HAP-1 (cell line): ENCODE data around the gene C15orf39.
"Not testable (repeated sequence)": the region's sequence is repeated elsewhere in the genome, so short reads cannot be mapped to it uniquely, and the experiment has no call there.

Experiments
- DNase-seq, 2 experiments: peaks; one replicate each; pipeline ENCODE4 v3.0.0-alpha.2; 2016 to 2020; ENCODE audit warnings: low spot score in 2 of 2
- H3K27me3 ChIP-seq: fragments of 250-450 bp; sonication (Bioruptor Pico); 2 replicates; pipeline ENCODE4 v1.5.1; 2020; ENCODE audit warnings: low read depth, mild to moderate bottlenecking, moderate library complexity
- H3K36me3 ChIP-seq: fragments of 250-450 bp; sonication (Bioruptor Pico); replicated peaks from 2 replicates; pipeline ENCODE4 v1.5.1; 2020; ENCODE audit warnings: mild to moderate bottlenecking
- H3K4me1 ChIP-seq: fragments of 250-450 bp; sonication (Bioruptor Pico); 2 replicates; pipeline ENCODE4 v1.5.1; 2020; ENCODE audit warnings: mild to moderate bottlenecking
- H3K4me3 ChIP-seq: fragments of 250-450 bp; sonication (Bioruptor Pico); 2 replicates; pipeline ENCODE4 v1.5.1; 2020; ENCODE audit warnings: mild to moderate bottlenecking, moderate library complexity
- H3K9me3 ChIP-seq: fragments of 250-450 bp; sonication (Bioruptor Pico); 2 replicates; pipeline ENCODE4 v1.5.1; 2020; ENCODE audit warnings: mild to moderate bottlenecking, moderate library complexity
- in situ Hi-C: fragments of 300-500 bp; cut with MboI; formaldehyde crosslinking; loops from 3 replicates; pipeline ENCODE4 v1.14.3; 2020; ENCODE audit warnings: low sequenced_read_pairs, inconsistent platforms, mixed read lengths

C15orf39 gene

GRCh38 chr15:75214293-75215096 is 12.8 kb downstream of the C15orf39 start:
- Histone ChIP-seq H3K4me1 (no peaks in the 10 kb centered on the region), H3K36me3 (peaks cover 40% of the 10 kb centered on the region), H3K4me3 (no peak overlapping the region), H3K27me3 (no peaks in the 10 kb centered on the region), H3K9me3 (no peaks in the 10 kb centered on the region)
- DNase-seq: no peak
- in situ Hi-C loops: no loop called here

- Histone ChIP-seq H3K4me3 (no peak overlapping the region), H3K36me3 (peaks cover 31% of the 10 kb centered on the region), H3K27me3 (no peaks in the 10 kb centered on the region), H3K9me3 (no peaks in the 10 kb centered on the region), H3K4me1 (no peaks in the 10 kb centered on the region)
- DNase-seq: peak in 1 of 2 experiments; percentile 53
- in situ Hi-C loops: no loop called here
These were observed 13.7 kb downstream of the C15orf39 start for GRCh38 chr15:75215107-75216004.

DNA sequence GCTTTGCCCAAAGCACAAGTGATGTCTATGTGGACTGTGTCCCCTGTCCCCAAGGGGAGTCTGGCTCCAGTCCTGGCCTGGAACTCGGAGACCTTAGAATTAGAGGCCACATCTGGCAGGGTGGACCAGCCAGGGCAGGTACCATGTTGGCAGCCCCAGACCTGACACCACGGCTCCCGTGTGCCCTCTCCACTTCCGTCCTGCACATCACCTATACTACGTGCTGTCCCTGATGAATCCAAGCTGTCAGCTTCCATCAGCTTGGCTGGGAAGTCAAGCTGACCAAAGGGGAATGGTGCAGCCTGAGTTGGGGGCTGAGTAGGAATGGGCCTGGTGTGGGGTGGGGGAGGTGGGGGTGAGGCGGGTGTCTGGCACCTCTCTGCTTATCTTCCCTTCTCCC is 15.3 kb downstream of the C15orf39 start:
- H3K4me1 ChIP-seq: no peaks in the 10 kb centered on the region
- in situ Hi-C loops: no loop called here
- peaks cover 15% of the 10 kb centered on the region for H3K36me3 ChIP-seq

DNA sequence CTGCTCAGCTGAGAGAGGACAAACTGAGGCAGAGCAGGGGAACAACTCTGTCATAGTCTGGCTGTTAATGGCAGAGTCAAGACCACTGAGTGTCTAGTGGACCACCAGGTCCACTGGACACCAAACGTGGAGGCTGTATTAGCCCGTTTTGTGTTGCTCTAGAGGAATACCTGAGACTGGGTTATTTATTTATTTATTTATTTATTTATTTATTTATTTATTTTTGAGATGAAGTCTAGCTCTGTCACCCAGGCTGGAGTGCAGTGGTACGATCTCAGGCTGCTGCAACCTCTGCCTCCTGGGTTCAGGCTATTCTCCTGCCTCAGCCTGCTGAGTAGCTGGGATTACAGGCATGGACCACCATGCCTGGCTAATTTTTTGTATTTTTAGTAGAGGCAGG is 15.9 kb downstream of the C15orf39 start:
- H3K9me3 ChIP-seq, H3K4me1 ChIP-seq, H3K4me3 ChIP-seq, H3K27me3 ChIP-seq, H3K36me3 ChIP-seq, DNase-seq, in situ Hi-C loops: not testable (repeated sequence)

More for the DNA sequence above, 15.3 kb downstream of the C15orf39 start:
- DNase-seq: no peak
- no peak overlapping the region for H3K4me3 ChIP-seq
- H3K9me3 ChIP-seq: no peaks in the 10 kb centered on the region
- no peaks in the 10 kb centered on the region for H3K27me3 ChIP-seq

DNA sequence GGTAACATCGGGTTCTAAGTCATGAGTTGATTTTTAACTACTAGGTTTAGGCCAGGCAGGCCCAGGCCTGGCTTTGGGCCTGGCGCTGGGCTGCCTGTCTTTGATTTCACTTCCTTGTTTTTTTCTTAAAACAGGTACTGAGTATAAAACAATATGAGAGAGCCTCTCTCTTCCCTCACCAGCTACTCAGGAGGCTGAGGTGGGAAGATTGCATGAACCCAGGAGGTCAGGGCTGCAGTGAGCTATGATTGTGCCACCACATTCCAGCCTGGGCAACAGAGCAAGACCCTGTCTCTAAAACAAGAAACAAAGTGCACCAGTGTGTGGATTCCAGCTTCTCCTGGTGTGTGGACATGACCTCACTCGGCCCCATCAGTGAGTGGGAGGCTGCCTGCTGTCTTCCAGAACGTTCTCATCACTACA is 17.8 kb downstream of the C15orf39 start:
- H3K9me3 ChIP-seq, H3K36me3 ChIP-seq, H3K4me3 ChIP-seq, in situ Hi-C loops, H3K4me1 ChIP-seq, H3K27me3 ChIP-seq, DNase-seq: not testable (repeated sequence)

GRCh38 chr15:75223688-75224087 is 22.0 kb downstream of the C15orf39 start:
- Histone ChIP-seq H3K36me3 (no peaks in the 10 kb centered on the region), H3K4me3 (no peak overlapping the region), H3K9me3 (no peaks in the 10 kb centered on the region), H3K27me3 (peaks cover 27% of the 10 kb centered on the region), H3K4me1 (no peaks in the 10 kb centered on the region)
- in situ Hi-C loops: no loop called here
- no peak for DNase-seq

DNA sequence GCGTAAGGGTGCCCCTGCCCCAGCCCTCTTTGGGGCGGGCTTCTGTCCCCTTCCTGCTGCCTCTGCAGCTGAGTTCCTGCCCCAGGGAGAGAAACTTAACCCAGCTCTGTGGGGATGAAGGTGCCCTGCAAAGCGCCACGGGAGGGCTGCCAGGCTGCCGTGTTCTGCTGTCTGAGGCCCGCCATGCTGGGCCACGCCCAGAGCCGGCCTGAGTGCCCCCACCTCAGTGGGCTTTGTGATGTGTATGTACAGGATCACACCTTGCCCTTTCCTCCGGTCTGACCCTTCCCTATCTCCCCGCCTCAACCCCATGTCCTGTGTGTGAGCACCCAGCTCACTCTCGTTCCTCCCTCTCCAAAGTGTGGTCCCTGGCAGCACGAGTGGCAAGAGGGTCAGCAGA is 22.6 kb downstream of the C15orf39 start:
- H3K36me3 ChIP-seq: no peaks in the 10 kb centered on the region
- H3K4me3 ChIP-seq: no peak overlapping the region
- in situ Hi-C loops: no loop called here
- H3K4me1 ChIP-seq: no peaks in the 10 kb centered on the region
- no peak for DNase-seq
- H3K27me3 ChIP-seq: peaks cover 32% of the 10 kb centered on the region
- H3K9me3 ChIP-seq: no peaks in the 10 kb centered on the region

GRCh38 chr15:75225102-75225836 is 23.6 kb downstream of the C15orf39 start:
- H3K27me3 ChIP-seq: peaks cover 32% of the 10 kb centered on the region
- H3K4me1 ChIP-seq, DNase-seq, H3K9me3 ChIP-seq, in situ Hi-C loops, H3K4me3 ChIP-seq, H3K36me3 ChIP-seq: not testable (repeated sequence)

DNA sequence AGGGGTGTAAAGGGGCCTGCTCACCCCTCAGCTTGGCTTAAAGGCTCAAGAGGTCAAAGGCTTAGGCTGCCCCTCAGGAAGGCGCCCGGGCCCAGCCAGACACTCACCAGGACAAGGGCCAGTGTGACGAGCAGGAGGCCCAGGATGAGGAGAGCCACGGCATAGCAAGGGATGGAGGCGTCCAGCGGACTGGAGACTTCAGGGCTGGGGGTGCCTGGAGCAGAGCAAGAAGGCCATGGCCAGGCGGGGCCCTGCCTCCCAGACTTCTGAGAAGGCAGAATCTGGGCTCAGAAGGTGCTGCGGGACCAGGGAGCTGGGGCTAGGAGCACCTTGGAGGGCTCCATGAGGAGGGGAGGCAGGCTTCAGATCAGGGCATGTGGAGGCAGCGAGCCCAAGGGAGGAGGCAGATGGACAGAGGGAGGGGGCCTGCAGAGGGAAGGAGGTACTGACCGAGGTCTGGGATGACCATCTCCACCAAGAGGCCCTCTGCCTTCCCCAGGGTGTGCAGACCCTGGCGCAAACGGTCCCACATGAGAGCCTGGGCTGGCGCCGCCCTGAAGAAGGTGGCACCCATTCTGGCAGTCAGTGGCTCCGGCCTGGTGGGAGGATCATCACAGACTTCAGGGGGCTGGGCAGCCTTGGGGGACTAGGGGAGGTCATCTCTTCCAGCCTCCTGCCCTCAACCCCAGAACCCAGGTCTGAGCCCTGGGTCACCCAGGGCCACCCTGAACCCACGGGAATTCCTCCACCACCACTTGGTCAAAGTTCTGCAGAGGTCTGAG is 24.5 kb downstream of the C15orf39 start:
- Histone ChIP-seq H3K4me1 (no peaks in the 10 kb centered on the region), H3K36me3 (no peaks in the 10 kb centered on the region), H3K9me3 (no peaks in the 10 kb centered on the region), H3K27me3 (peaks cover 33% of the 10 kb centered on the region), H3K4me3 (no peak overlapping the region)
- in situ Hi-C loops: no loop called here
- DNase-seq: no peak

GRCh38 chr15:75227112-75227511 is 25.4 kb downstream of the C15orf39 start:
- DNase-seq, H3K36me3 ChIP-seq, H3K9me3 ChIP-seq, H3K4me1 ChIP-seq, H3K4me3 ChIP-seq, in situ Hi-C loops: not testable (repeated sequence)
- H3K27me3 ChIP-seq: peaks cover 42% of the 10 kb centered on the region

DNA sequence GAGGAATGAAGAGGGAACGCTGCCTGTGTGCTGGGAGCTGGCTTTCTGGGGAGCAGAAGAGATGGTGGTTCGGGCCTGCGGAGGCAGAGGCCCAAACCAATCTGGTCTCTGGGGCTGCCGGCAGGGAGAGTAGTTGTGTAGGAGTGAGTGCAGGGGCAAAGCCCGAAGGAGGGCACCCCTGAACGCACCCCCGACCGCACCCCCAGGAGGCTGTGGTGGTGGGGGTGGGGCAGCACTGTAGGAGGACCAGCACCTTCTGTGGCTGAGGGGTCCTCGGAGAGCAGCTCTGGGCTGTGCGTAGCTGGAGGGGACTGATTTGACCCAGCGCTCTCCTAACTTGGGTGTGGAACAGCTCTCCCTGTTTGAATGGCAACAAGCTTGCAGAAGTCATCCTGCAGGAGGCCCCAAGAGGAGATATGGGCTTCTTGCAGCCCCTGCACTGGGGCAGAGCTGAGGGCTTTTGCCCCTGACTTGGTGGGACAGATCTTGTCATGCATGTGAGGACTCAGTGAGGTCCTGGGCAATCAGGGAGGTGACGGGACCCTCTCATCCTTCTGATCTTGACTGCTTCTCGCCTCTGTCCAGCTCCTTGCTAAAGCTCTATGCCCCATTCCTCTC is 26.1 kb downstream of the C15orf39 start:
- Histone ChIP-seq H3K4me1 (no peaks in the 10 kb centered on the region), H3K27me3 (peaks cover 49% of the 10 kb centered on the region), H3K36me3 (no peaks in the 10 kb centered on the region), H3K9me3 (no peaks in the 10 kb centered on the region; the same call in 1 of the 2 replicates), H3K4me3 (no peak overlapping the region)
- no peak for DNase-seq
- in situ Hi-C loops: no loop called here

- H3K9me3 ChIP-seq: no peaks in the 10 kb centered on the region; the same call in 1 of the 2 replicates
- in situ Hi-C loops: no loop called here
- no peak overlapping the region for H3K4me3 ChIP-seq
- H3K27me3 ChIP-seq: peaks cover 56% of the 10 kb centered on the region
- no peaks in the 10 kb centered on the region for H3K4me1 ChIP-seq
- H3K36me3 ChIP-seq: no peaks in the 10 kb centered on the region
- no peak for DNase-seq
These were observed 27.1 kb downstream of the C15orf39 start for GRCh38 chr15:75228787-75229186.
